Fibroblast of villous mesenchyme (primary cell): ENCODE results near the gene OR1L4. TPM values are rescaled to one million over a fixed set of nuclear protein-coding genes. Genes with fewer than 3 reads are reported as not detected.

Experiments used
- DNase-seq: peaks from one replicate; pipeline ENCODE4 v3.0.0-alpha.2; 2010; ENCODE audit warnings: low read depth
- H3K4me3 ChIP-seq: 2 replicates; pipeline ENCODE4 v1.5.1; 2011; ENCODE audit warnings: low read depth, mild to moderate bottlenecking, low read length
- CTCF ChIP-seq: IDR thresholded peaks from 2 replicates; pipeline ENCODE4 v1.5.1; 2012; ENCODE audit warnings: low read depth, mild to moderate bottlenecking, low read length; ENCODE audit not compliant: insufficient read depth
- total RNA-seq: library from RNA; depleted of rRNA; stranded (reverse); fragments of >200 nt; gene quantifications from 2 replicates; pipeline ENCODE4 v1.2.3, GENCODE V29; 2012

The OR1L4 gene
- total RNA-seq, 1 donor: not detected

GRCh38 chr9:122754825-122755224 is 31.0 kb downstream of the OR1L4 start:
- TF ChIP-seq CTCF: no peak
- DNase-seq: no peak
- no peak overlapping the region for H3K4me3 ChIP-seq

- no peak overlapping the region for H3K4me3 ChIP-seq
- no peak for DNase-seq
- TF ChIP-seq CTCF: no peak
Observed at GRCh38 chr9:122767817-122768216, 44.0 kb downstream of the OR1L4 start.

Other genes with a start within 250 kb of the OR1L4 start
- not detected in 2 replicates for gene OR1J1, start 246.1 kb upstream of the OR1L4 start, total RNA-seq
- 0.32 and 0.43 TPM in 2 replicates for gene OR1J2, start 213.2 kb upstream of the OR1L4 start, total RNA-seq
- not detected in 2 replicates for gene OR1J4, start 204.8 kb upstream of the OR1L4 start, total RNA-seq
- gene OR1N1, start 196.7 kb upstream of the OR1L4 start, total RNA-seq: not detected in 2 replicates
- not detected in 2 replicates for gene OR1N2, start 170.9 kb upstream of the OR1L4 start, total RNA-seq
- gene OR1L8, start 140.6 kb upstream of the OR1L4 start, total RNA-seq: not detected in 2 replicates
- gene OR1Q1, start 109.3 kb upstream of the OR1L4 start, total RNA-seq: not detected in 2 replicates
- gene OR1B1, start 66.4 kb upstream of the OR1L4 start, total RNA-seq: not detected in 2 replicates
- not detected in 2 replicates for gene OR1L1, start 62.3 kb upstream of the OR1L4 start, total RNA-seq
- gene OR1L3, start 48.9 kb upstream of the OR1L4 start, total RNA-seq: not detected in 2 replicates
- gene OR1L6, start 18.3 kb downstream of the OR1L4 start, total RNA-seq: not detected in 2 replicates
- not detected in 2 replicates for gene OR5C1, start 64.9 kb downstream of the OR1L4 start, total RNA-seq
- not detected in 2 replicates for gene OR1K1, start 76.1 kb downstream of the OR1L4 start, total RNA-seq
- 31.6 and 43.6 TPM in 2 replicates for gene PDCL, start 104.6 kb downstream of the OR1L4 start, total RNA-seq
- gene RC3H2, start 181.4 kb downstream of the OR1L4 start, total RNA-seq: 52.8 and 67.8 TPM in 2 replicates
- 11.6 and 20.3 TPM in 2 replicates for gene ZBTB6, start 189.3 kb downstream of the OR1L4 start, total RNA-seq
- 3.5 and 4.3 TPM in 2 replicates for gene ZBTB26, start 207.5 kb downstream of the OR1L4 start, total RNA-seq
- 47.4 and 60.9 TPM in 2 replicates for gene RABGAP1, start 217.0 kb downstream of the OR1L4 start, total RNA-seq